ENCODE measurements around the gene IFIH1. TPM values are rescaled to one million over a fixed set of nuclear protein-coding genes. Genes with fewer than 3 reads are reported as not detected.

IFIH1 gene
- total and polyA plus RNA-seq, 2 of the 8 experiments (the other 6 are each of a cell fraction or from before 2014, with no cell fraction given): 0.32 to 2.0 TPM

DNA sequence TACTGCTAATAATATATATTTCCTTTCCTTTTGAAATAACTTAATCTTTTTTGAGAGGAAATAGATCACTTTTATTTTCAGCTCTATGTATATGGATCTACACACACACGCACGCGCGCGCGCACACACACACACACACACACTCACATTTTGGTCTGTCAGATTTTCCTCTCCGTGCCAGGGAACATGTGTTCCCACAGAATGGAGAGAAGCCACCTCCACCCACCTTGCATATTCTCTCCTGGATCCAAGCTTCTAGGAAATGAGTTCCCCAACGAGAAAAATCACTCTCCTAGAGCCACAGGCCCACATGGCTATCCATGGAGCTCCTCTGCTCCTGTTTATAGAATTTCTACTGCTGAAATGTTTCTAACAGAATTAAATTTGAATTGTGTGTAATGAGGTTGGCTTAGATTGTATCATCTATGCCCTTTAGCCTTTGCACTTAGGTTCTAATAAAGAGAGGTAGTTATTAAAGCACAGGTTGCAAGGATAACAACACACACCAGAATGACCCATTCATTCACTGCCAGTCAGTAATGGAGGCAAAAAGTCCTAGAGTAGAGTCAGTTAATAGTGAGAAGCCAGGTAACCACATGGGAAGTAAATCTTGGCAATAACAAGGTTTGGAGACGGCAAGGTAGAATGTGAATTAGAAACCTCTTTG, 19.7 kb downstream of the IFIH1 start (continued):
- TF ChIP-seq, protein P1, sequence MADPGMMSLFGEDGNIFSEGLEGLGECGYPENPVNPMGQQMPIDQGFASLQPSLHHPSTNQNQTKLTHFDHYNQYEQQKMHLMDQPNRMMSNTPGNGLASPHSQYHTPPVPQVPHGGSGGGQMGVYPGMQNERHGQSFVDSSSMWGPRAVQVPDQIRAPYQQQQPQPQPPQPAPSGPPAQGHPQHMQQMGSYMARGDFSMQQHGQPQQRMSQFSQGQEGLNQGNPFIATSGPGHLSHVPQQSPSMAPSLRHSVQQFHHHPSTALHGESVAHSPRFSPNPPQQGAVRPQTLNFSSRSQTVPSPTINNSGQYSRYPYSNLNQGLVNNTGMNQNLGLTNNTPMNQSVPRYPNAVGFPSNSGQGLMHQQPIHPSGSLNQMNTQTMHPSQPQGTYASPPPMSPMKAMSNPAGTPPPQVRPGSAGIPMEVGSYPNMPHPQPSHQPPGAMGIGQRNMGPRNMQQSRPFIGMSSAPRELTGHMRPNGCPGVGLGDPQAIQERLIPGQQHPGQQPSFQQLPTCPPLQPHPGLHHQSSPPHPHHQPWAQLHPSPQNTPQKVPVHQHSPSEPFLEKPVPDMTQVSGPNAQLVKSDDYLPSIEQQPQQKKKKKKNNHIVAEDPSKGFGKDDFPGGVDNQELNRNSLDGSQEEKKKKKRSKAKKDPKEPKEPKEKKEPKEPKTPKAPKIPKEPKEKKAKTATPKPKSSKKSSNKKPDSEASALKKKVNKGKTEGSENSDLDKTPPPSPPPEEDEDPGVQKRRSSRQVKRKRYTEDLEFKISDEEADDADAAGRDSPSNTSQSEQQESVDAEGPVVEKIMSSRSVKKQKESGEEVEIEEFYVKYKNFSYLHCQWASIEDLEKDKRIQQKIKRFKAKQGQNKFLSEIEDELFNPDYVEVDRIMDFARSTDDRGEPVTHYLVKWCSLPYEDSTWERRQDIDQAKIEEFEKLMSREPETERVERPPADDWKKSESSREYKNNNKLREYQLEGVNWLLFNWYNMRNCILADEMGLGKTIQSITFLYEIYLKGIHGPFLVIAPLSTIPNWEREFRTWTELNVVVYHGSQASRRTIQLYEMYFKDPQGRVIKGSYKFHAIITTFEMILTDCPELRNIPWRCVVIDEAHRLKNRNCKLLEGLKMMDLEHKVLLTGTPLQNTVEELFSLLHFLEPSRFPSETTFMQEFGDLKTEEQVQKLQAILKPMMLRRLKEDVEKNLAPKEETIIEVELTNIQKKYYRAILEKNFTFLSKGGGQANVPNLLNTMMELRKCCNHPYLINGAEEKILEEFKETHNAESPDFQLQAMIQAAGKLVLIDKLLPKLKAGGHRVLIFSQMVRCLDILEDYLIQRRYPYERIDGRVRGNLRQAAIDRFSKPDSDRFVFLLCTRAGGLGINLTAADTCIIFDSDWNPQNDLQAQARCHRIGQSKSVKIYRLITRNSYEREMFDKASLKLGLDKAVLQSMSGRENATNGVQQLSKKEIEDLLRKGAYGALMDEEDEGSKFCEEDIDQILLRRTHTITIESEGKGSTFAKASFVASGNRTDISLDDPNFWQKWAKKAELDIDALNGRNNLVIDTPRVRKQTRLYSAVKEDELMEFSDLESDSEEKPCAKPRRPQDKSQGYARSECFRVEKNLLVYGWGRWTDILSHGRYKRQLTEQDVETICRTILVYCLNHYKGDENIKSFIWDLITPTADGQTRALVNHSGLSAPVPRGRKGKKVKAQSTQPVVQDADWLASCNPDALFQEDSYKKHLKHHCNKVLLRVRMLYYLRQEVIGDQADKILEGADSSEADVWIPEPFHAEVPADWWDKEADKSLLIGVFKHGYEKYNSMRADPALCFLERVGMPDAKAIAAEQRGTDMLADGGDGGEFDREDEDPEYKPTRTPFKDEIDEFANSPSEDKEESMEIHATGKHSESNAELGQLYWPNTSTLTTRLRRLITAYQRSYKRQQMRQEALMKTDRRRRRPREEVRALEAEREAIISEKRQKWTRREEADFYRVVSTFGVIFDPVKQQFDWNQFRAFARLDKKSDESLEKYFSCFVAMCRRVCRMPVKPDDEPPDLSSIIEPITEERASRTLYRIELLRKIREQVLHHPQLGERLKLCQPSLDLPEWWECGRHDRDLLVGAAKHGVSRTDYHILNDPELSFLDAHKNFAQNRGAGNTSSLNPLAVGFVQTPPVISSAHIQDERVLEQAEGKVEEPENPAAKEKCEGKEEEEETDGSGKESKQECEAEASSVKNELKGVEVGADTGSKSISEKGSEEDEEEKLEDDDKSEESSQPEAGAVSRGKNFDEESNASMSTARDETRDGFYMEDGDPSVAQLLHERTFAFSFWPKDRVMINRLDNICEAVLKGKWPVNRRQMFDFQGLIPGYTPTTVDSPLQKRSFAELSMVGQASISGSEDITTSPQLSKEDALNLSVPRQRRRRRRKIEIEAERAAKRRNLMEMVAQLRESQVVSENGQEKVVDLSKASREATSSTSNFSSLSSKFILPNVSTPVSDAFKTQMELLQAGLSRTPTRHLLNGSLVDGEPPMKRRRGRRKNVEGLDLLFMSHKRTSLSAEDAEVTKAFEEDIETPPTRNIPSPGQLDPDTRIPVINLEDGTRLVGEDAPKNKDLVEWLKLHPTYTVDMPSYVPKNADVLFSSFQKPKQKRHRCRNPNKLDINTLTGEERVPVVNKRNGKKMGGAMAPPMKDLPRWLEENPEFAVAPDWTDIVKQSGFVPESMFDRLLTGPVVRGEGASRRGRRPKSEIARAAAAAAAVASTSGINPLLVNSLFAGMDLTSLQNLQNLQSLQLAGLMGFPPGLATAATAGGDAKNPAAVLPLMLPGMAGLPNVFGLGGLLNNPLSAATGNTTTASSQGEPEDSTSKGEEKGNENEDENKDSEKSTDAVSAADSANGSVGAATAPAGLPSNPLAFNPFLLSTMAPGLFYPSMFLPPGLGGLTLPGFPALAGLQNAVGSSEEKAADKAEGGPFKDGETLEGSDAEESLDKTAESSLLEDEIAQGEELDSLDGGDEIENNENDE (IDR thresholded peaks at IDR 0.05; ENCODE audit: insufficient replicate concordance, low read length): no peak
- TF ChIP-seq HDAC2 (IDR thresholded peaks at IDR 0.05; ENCODE audit: borderline replicate concordance in 1 of 2, low read depth in 2 of 2, low read length in 2 of 2): no peak
- TF ChIP-seq JUN (IDR thresholded peaks at IDR 0.05; ENCODE audit: low read depth, low read length): no peak
- no peak for TF ChIP-seq SRF (IDR thresholded peaks at IDR 0.05; ENCODE audit: low read depth, low read length)
- no peak for TF ChIP-seq BRCA1 (IDR thresholded peaks at IDR 0.05; ENCODE audit: low read depth, low read length)
- no peak for TF ChIP-seq BCL11A (IDR thresholded peaks at IDR 0.05; ENCODE audit: low read depth in 2 of 2, low read length in 2 of 2)
- no peak for TF ChIP-seq SAP30 (IDR thresholded peaks at IDR 0.05; ENCODE audit: insufficient read depth, insufficient replicate concordance, low read length)
- no peak for TF ChIP-seq CBX5 (IDR thresholded peaks at IDR 0.05; ENCODE audit: low read depth, low read length)
- TF ChIP-seq CHD1 (IDR thresholded peaks at IDR 0.05; ENCODE audit: low read depth, low read length): no peak
- TF ChIP-seq POU5F1 (IDR thresholded peaks at IDR 0.05; ENCODE audit: low read depth, low read length): no peak
- TF ChIP-seq EZH2 (IDR thresholded peaks at IDR 0.05; ENCODE audit: low read depth, low read length, severe bottlenecking): no peak

All from H1 (cell line).